BE2C (cell line): ENCODE data around the gene CLEC19A.

Experiments
- DNase-seq: peaks from one replicate; pipeline ENCODE4 v3.0.0-alpha.2; 2020
- H3K27me3 ChIP-seq: fragments of 250-450 bp; sonication (Bioruptor Pico); 2 replicates; pipeline ENCODE4 v1.5.1; 2020; ENCODE audit warnings: mild to moderate bottlenecking
- H3K36me3 ChIP-seq: fragments of 250-450 bp; sonication (Bioruptor Pico); 2 replicates; pipeline ENCODE4 v1.5.1; 2020; ENCODE audit warnings: mild to moderate bottlenecking
- H3K4me1 ChIP-seq: fragments of 250-450 bp; sonication (Bioruptor Pico); 2 replicates; pipeline ENCODE4 v1.5.1; 2020
- H3K4me3 ChIP-seq: 2 replicates; pipeline ENCODE4 v1.5.1; 2011; ENCODE audit warnings: low read depth, low read length
- H3K9me3 ChIP-seq: fragments of 250-450 bp; sonication (Bioruptor Pico); 2 replicates; pipeline ENCODE4 v1.5.1; 2020
- TF ChIP-seq, protein P1 (sequence below): IDR thresholded peaks from 2 replicates; pipeline ENCODE4 v1.5.1; 2012; ENCODE audit warnings: mild to moderate bottlenecking, low read depth, low read length

CLEC19A gene

DNA sequence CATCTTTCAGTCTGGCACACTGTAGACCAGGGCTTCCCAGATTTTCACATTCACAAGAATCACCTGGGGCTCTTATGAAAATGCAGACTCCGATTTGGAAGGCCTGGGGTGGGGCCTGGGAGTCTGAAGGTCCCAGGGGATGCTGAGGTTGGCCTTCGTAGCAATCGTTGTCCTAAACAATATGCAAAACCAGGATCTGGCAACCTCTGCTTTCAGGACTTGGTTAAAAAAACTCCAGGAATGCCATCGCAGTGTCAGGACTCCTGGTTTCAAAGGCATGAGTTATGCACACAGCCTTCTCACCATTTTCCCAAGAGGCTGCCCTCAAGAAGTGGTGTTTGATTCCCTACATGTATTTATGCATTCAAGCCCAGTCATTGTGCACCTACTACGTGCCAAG is 6.7 kb downstream of the CLEC19A start:
- no peak for DNase-seq

DNA sequence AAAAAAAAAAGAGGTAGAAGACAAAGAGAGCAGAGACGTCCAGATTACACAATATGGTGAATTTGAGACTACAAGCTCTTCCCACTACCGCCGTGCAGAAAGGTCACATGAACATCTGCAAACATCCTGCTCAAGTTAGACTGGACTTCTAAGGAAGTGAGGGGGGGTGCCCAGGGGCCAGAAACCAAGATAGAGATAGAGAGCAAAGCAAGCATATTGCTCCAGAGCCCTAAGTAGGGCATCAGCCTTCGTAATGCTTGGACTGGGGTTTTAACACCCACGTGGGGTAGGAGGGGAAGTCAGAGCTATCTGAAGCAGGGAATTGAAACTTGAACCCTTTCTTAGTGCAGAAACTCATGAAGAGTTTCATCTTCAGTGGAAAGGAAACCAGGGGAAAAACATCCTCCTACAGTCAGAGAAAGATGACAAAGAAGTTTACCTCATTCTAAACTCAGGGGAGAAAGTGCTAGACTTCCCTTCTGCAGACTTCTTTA is 8.7 kb downstream of the CLEC19A start:
- Histone ChIP-seq H3K4me3 (no peak overlapping the region), H3K9me3 (no peaks in the 10 kb centered on the region), H3K27me3 (no peaks in the 10 kb centered on the region), H3K36me3 (no peaks in the 10 kb centered on the region), H3K4me1 (no peaks in the 10 kb centered on the region)
- no peak for DNase-seq
- TF ChIP-seq, protein P1, sequence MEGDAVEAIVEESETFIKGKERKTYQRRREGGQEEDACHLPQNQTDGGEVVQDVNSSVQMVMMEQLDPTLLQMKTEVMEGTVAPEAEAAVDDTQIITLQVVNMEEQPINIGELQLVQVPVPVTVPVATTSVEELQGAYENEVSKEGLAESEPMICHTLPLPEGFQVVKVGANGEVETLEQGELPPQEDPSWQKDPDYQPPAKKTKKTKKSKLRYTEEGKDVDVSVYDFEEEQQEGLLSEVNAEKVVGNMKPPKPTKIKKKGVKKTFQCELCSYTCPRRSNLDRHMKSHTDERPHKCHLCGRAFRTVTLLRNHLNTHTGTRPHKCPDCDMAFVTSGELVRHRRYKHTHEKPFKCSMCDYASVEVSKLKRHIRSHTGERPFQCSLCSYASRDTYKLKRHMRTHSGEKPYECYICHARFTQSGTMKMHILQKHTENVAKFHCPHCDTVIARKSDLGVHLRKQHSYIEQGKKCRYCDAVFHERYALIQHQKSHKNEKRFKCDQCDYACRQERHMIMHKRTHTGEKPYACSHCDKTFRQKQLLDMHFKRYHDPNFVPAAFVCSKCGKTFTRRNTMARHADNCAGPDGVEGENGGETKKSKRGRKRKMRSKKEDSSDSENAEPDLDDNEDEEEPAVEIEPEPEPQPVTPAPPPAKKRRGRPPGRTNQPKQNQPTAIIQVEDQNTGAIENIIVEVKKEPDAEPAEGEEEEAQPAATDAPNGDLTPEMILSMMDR = no peak

More for the DNA sequence above, 6.7 kb downstream of the CLEC19A start:
- TF ChIP-seq, protein P1 = no peak
- no peaks in the 10 kb centered on the region for H3K27me3 ChIP-seq
- H3K4me3 ChIP-seq = no peak overlapping the region
- no peaks in the 10 kb centered on the region for H3K9me3 ChIP-seq
- no peaks in the 10 kb centered on the region for H3K4me1 ChIP-seq
- no peaks in the 10 kb centered on the region for H3K36me3 ChIP-seq

- TF ChIP-seq, protein P1 = no peak
- H3K9me3 ChIP-seq = no peaks in the 10 kb centered on the region
- H3K27me3 ChIP-seq = no peaks in the 10 kb centered on the region
- no peaks in the 10 kb centered on the region for H3K36me3 ChIP-seq
- no peak overlapping the region for H3K4me3 ChIP-seq
- no peak for DNase-seq
- H3K4me1 ChIP-seq = no peaks in the 10 kb centered on the region
Observed at GRCh38 chr16:19295393-19295792, 9.9 kb downstream of the CLEC19A start.

- Histone ChIP-seq H3K4me3 (no peak overlapping the region), H3K36me3 (no peaks in the 10 kb centered on the region), H3K27me3 (no peaks in the 10 kb centered on the region), H3K9me3 (no peaks in the 10 kb centered on the region), H3K4me1 (no peaks in the 10 kb centered on the region)
- TF ChIP-seq, protein P1 = no peak
- DNase-seq = no peak
Observed at GRCh38 chr16:19297454-19297853, 11.9 kb downstream of the CLEC19A start.

GRCh38 chr16:19299565-19299964 is 14.0 kb downstream of the CLEC19A start:
- TF ChIP-seq, protein P1 = no peak
- Histone ChIP-seq H3K4me3 (no peak overlapping the region), H3K27me3 (no peaks in the 10 kb centered on the region), H3K4me1 (no peaks in the 10 kb centered on the region), H3K36me3 (no peaks in the 10 kb centered on the region), H3K9me3 (no peaks in the 10 kb centered on the region)
- no peak for DNase-seq

DNA sequence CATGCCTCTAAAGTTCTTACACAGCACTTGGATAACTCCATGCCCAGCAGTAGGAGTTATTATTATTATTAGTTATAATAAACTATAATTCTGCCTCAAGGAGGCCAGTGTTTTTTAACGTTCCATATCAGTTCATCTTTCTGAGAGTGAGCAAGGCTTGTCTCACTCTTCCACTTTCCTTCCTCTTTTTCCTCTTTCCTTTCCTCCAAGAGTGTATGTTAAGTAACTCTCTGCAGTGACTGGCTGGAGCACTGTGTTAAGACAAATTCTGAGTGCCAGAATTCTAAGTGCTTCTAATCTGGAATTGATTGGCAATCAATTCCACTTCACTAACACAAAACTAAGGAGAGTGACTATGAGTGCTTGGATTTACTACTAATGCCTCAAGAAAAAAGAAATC is 16.4 kb downstream of the CLEC19A start:
- H3K9me3 ChIP-seq = no peaks in the 10 kb centered on the region
- TF ChIP-seq, protein P1 = no peak
- H3K36me3 ChIP-seq = no peaks in the 10 kb centered on the region
- H3K4me1 ChIP-seq = no peaks in the 10 kb centered on the region
- H3K4me3 ChIP-seq = no peak overlapping the region
- H3K27me3 ChIP-seq = no peaks in the 10 kb centered on the region
- no peak for DNase-seq
